B cell (primary cell): ENCODE measurements around the gene EIF2S1. TPM values are rescaled to one million over a fixed set of nuclear protein-coding genes. Genes with fewer than 3 reads are reported as not detected.

Experiments
- ATAC-seq: fragments of 200-7000 bp; cut with Tn5 transposase; one replicate; pipeline ENCODE4 v1.10.0; 2021; ENCODE audit warnings: low read depth, mild to moderate bottlenecking, moderate number of reproducible peaks, moderate library complexity
- CTCF ChIA-PET: fragments of 350-600 bp; sonication (Branson Sonifier 250); formaldehyde crosslinking; loops from one replicate; lab custom pipeline; 2021; ENCODE audit warnings: antibody characterized with exemption, inconsistent platforms; lab: Charles Lee
- POLR2A ChIA-PET: fragments of 350-600 bp; sonication (Branson Sonifier 250); formaldehyde crosslinking; loops from one replicate; lab custom pipeline; 2021; ENCODE audit warnings: antibody characterized with exemption; lab: Charles Lee
- DNase-seq: peaks from one replicate; pipeline ENCODE4 v3.0.0; 2013
- H2AFZ ChIP-seq: 2 replicates; pipeline ENCODE4 v1.6.1; 2012; ENCODE audit warnings: mild to moderate bottlenecking, low read depth, low read length; ENCODE audit not compliant: insufficient read depth, poor library complexity, severe bottlenecking
- H3K27ac ChIP-seq, 2 donors: 1 replicate in 1 of 2; 2 replicates in 1 of 2; pipeline ENCODE4 v1.5.1; 2012 to 2013; ENCODE audit warnings: low read length in 2 of 2, mild to moderate bottlenecking in 2 of 2, moderate library complexity in 1 of 2
- H3K27me3 ChIP-seq, 4 experiments: fragments of 200-600 bp in 1 of 4; sonication (generic) in 1 of 4; replicated peaks in 1 of 4; 1 replicate in 2 of 4; 2 replicates in 2 of 4; pipeline versions ENCODE4 v1.6.1 to v1.7.0; 2013 to 2016; ENCODE audit warnings: low read length in 3 of 4, mild to moderate bottlenecking in 2 of 4, mixed read lengths in 1 of 4, moderate library complexity in 1 of 4; ENCODE audit not compliant: insufficient read depth in 4 of 4, control insufficient read depth in 3 of 4; ENCODE audit errors: control extremely low read depth in 1 of 4
- H3K36me3 ChIP-seq, 2 experiments: replicated peaks in 1 of 2; 1 replicate in 1 of 2; 2 replicates in 1 of 2; pipeline versions ENCODE4 v1.6.1 to v1.7.1; 2013; ENCODE audit warnings: low read length in 1 of 2; ENCODE audit not compliant: insufficient read depth in 2 of 2, control insufficient read depth in 1 of 2; ENCODE audit errors: control extremely low read depth in 1 of 2, extremely low read depth in 1 of 2
- H3K4me1 ChIP-seq, 2 donors: fragments of 200-600 bp in 1 of 2; sonication (generic) in 1 of 2; 1 replicate in 1 of 2; 2 replicates in 1 of 2; pipeline versions ENCODE4 v1.5.1 to v1.6.1; 2013 to 2017; ENCODE audit warnings: low read length in 2 of 2; ENCODE audit not compliant: control insufficient read depth in 2 of 2, insufficient read depth in 2 of 2
- H3K4me2 ChIP-seq: replicated peaks from 2 replicates; pipeline ENCODE3; 2012; ENCODE audit warnings: mild to moderate bottlenecking, low read depth, low read length; ENCODE audit not compliant: poor library complexity, severe bottlenecking
- H3K4me3 ChIP-seq, 5 experiments: fragments of 200-600 bp in 1 of 5; sonication (generic) in 1 of 5; 1 replicate in 3 of 5; 2 replicates in 2 of 5; pipeline versions ENCODE4 v1.5.1 to v1.7.0; 2011 to 2016; ENCODE audit warnings: low read length in 4 of 5, mild to moderate bottlenecking in 4 of 5, low read depth in 2 of 5, control low read depth in 1 of 5, moderate library complexity in 1 of 5; ENCODE audit not compliant: insufficient read depth in 1 of 5; ENCODE audit errors: control extremely low read depth in 1 of 5, extremely low read depth in 1 of 5
- H3K79me2 ChIP-seq: fragments of 200-600 bp; sonication (generic); one replicate; pipeline ENCODE4 v1.6.0; 2016; ENCODE audit warnings: low read length; ENCODE audit not compliant: control insufficient read depth, insufficient read depth
- H3K9ac ChIP-seq: fragments of 200-600 bp; sonication (generic); 2 replicates; pipeline ENCODE4 v1.6.1; 2017; ENCODE audit warnings: mild to moderate bottlenecking, low read length, moderate library complexity
- H3K9me3 ChIP-seq, 3 donors: one replicate each; pipeline versions ENCODE4 v1.6.1 to v1.7.1; 2013; ENCODE audit warnings: low read length in 2 of 3; ENCODE audit not compliant: control insufficient read depth in 2 of 3, insufficient read depth in 1 of 3; ENCODE audit errors: control extremely low read depth in 1 of 3
- H4K20me1 ChIP-seq: 2 replicates; pipeline ENCODE4 v1.6.0; 2012; ENCODE audit warnings: mild to moderate bottlenecking, low read length; ENCODE audit not compliant: insufficient read depth, control insufficient read depth, poor library complexity, severe bottlenecking
- H3K27ac Mint-ChIP-seq: one replicate; pipeline ENCODE4 v1.8.0; 2021; ENCODE audit warnings: mixed read lengths
- H3K27me3 Mint-ChIP-seq: one replicate; pipeline ENCODE4 v1.8.0; 2021; ENCODE audit warnings: mixed read lengths
- H3K4me1 Mint-ChIP-seq: one replicate; pipeline ENCODE4 v1.8.0; 2021; ENCODE audit warnings: mixed read lengths
- H3K4me3 Mint-ChIP-seq: one replicate; pipeline ENCODE4 v1.8.0; 2021; ENCODE audit warnings: mixed read lengths
- H3K9me3 Mint-ChIP-seq: one replicate; pipeline ENCODE4 v1.8.0; 2022; ENCODE audit warnings: mixed read lengths; ENCODE audit not compliant: insufficient read depth
- EZH2 ChIP-seq: IDR thresholded peaks from 2 replicates; pipeline ENCODE4 v1.6.1; 2012; ENCODE audit warnings: borderline replicate concordance, low read depth, mild to moderate bottlenecking, moderate library complexity, low read length; ENCODE audit not compliant: insufficient read depth, poor library complexity, severe bottlenecking
- WGBS: methylation state at CpG from one replicate; pipeline ENCODE4 v1.1.5; 2013; ENCODE audit warnings: missing lambda C conversion rate; ENCODE audit not compliant: insufficient coverage; 5-methylcytosine and 5-hydroxymethylcytosine counted together
- intact Hi-C: fragments of 100-400 bp; cut with micrococcal nuclease; formaldehyde crosslinking; loops from one replicate; pipeline ENCODE4 v1.10.0; 2022
- polyA plus RNA-seq: library from polyadenylated mRNA; depleted of rRNA; stranded (reverse); fragments of >200 nt; gene quantifications from 2 replicates; pipeline ENCODE4 v1.2.3, GENCODE V29; 2012
- total RNA-seq, 2 donors: library from RNA; stranded (reverse); fragments of 120-200 nt in 1 of 2; gene quantifications; 1 replicate in 1 of 2; 2 replicates in 1 of 2; pipeline versions ENCODE4 v1.2.3 to v1.2.4, GENCODE V29; 2013 to 2022
- TF ChIP-seq, protein P1 (sequence below): fragments of 200-600 bp; IDR thresholded peaks from one replicate; pipeline ENCODE4 v1.8.0; 2022; ENCODE audit warnings: antibody characterized with exemption, mild to moderate bottlenecking

EIF2S1 gene
- total and polyA plus RNA-seq, 2 donors (not counting 1 experiment from before 2014, with no cell fraction given), result 10.4 to 39.9 TPM

DNA sequence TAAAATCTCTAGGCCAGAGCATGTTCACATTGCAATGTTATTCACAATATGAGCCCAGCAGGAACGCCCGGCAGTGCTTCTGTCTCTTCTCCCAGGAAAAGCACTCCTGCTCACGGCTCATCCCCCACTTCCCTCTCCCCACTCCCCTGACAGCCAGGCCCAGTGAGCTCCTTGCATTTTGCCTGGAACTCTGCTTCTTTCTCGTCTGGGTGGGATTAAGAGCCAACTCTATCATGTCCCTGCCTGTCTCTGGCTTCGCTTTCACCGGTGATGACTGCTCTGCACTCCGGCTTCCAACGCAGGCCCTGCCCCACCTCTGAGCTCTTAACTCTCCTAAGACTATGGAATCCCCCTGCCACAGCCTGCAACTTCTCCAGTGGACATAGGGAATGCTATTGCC is 49.3 kb downstream of the EIF2S1 start:
- Histone ChIP-seq H2AFZ (no peak overlapping the region), H3K27me3 (peaks cover 0 to 18% (median 5%) of the 10 kb centered on the region in 4 experiments), H3K27ac (no peak overlapping the region), H3K4me1 (peaks cover 7 to 8% of the 10 kb centered on the region in 2 donors), H3K4me3 (no peak overlapping the region), H3K9ac (no peak overlapping the region), H3K79me2 (no peaks in the 10 kb centered on the region), H3K36me3 (no peaks in the 10 kb centered on the region), H3K9me3 (no peaks in the 10 kb centered on the region), H3K4me2 (no peak overlapping the region), H4K20me1 (no peaks in the 10 kb centered on the region)
- ChIA-PET POLR2A (no interaction called here), CTCF (interaction anchor here (1.1 kb wide), 1 partner anchor 10 kb away, joined by 3 read pairs; no protein-coding TSS in a partner anchor)
- Mint-ChIP-seq H3K4me1 (peaks cover 4% of the 10 kb centered on the region), H3K27me3 (peaks cover 32% of the 10 kb centered on the region), H3K4me3 (no peak overlapping the region), H3K9me3 (no peaks in the 10 kb centered on the region), H3K27ac (no peak overlapping the region)
- 93% methylated on average over 5 of the region's 8 CpGs for WGBS
- intact Hi-C loops, result no loop called here
- no peak for DNase-seq
- TF ChIP-seq, protein P1, sequence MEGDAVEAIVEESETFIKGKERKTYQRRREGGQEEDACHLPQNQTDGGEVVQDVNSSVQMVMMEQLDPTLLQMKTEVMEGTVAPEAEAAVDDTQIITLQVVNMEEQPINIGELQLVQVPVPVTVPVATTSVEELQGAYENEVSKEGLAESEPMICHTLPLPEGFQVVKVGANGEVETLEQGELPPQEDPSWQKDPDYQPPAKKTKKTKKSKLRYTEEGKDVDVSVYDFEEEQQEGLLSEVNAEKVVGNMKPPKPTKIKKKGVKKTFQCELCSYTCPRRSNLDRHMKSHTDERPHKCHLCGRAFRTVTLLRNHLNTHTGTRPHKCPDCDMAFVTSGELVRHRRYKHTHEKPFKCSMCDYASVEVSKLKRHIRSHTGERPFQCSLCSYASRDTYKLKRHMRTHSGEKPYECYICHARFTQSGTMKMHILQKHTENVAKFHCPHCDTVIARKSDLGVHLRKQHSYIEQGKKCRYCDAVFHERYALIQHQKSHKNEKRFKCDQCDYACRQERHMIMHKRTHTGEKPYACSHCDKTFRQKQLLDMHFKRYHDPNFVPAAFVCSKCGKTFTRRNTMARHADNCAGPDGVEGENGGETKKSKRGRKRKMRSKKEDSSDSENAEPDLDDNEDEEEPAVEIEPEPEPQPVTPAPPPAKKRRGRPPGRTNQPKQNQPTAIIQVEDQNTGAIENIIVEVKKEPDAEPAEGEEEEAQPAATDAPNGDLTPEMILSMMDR, result no peak
- TF ChIP-seq EZH2, result no peak
- ATAC-seq, result no peak

DNA sequence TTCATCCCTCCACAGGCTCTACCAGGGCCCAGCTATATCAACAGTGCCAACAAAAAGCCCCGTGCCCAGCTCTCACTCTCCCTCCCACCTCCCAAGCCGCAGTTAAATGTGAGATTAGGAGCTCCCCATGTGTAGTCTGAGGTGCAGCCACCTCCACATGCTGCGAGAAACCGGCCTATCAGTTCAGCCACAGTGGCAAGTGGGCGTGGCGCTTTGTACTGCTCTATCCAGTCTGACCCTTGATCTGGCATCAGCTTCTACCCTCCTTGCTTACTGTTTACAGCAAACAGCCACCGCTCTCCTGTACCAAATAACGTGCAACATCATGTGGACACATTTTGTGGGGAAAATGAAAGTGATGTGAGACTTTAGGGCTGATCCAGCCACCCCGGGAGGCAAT is 50.2 kb downstream of the EIF2S1 start:
- no peak for DNase-seq
- Histone ChIP-seq H3K4me1 (peaks cover 7 to 8% of the 10 kb centered on the region in 2 donors), H3K27me3 (peaks cover 0 to 18% (median 5%) of the 10 kb centered on the region in 4 experiments), H4K20me1 (no peaks in the 10 kb centered on the region), H2AFZ (no peak overlapping the region), H3K79me2 (no peaks in the 10 kb centered on the region), H3K27ac (no peak overlapping the region), H3K9me3 (no peaks in the 10 kb centered on the region), H3K4me2 (no peak overlapping the region), H3K9ac (no peak overlapping the region), H3K36me3 (no peaks in the 10 kb centered on the region), H3K4me3 (no peak overlapping the region)
- WGBS, result 91% methylated on average over 5 of the region's 9 CpGs
- peaks cover 32% of the 10 kb centered on the region for H3K27me3 Mint-ChIP-seq
- peaks cover 4% of the 10 kb centered on the region for H3K4me1 Mint-ChIP-seq
- intact Hi-C loops, result no loop called here
- no peak overlapping the region for H3K4me3 Mint-ChIP-seq
- ChIA-PET POLR2A (no interaction called here), CTCF (interaction anchor here (0.6 to 1.4 kb wide), 5 partner anchors 10 to 161 kb away, joined by 3 to 6 read pairs (median 4); no protein-coding TSS in a partner anchor)
- no peak for TF ChIP-seq EZH2
- TF ChIP-seq, protein P1, result no peak
- no peak for ATAC-seq
- no peak overlapping the region for H3K27ac Mint-ChIP-seq
- H3K9me3 Mint-ChIP-seq, result no peaks in the 10 kb centered on the region
